ENCODE measurements around the gene AGBL5. TPM values are rescaled to one million over a fixed set of nuclear protein-coding genes. Genes with fewer than 3 reads are reported as not detected.
A peak's percentile ranks its signal among the peaks of the same experiment; 100 is the strongest.

The AGBL5 gene
- total RNA-seq, 4 donors from 2014 or later = 6.8 to 14.4 (median 10.3) TPM

DNA sequence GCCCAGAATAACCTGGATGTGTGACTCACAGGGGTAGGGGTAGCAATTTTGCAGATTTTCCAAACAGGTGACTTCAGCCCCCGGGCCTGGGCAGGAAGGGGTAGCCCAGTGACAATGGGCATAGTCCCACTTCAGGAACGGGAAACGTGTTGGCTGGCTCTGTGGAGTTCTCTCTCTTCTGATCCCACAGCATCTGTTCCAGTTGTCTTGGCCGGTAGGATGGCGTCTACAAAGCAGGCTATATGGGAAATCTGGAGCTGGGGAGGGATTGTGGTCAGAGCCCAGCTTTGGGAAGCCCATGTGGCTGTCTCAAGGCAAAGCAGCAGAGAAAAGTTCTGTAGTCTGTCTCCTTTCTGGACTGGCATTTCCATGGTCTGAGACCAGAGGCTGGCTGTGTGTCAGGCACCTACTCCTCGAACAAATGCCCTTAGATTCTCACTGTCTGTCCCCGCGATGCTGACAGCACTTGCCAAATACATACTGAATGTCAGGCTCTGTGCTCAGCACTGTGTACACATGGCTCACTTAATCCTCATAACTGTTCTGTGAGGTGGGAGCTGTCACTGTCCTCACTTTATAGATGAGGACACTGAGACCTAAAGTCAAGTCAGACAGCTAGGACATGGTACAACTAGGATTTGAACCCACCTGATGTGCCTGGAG lies 36.6 kb upstream of the AGBL5 start:
- DNase-seq (ENCODE audit: low spot score) (no peak), ATAC-seq (ENCODE audit: low FRiP score) (no peak)
- TF ChIP-seq, protein P1, sequence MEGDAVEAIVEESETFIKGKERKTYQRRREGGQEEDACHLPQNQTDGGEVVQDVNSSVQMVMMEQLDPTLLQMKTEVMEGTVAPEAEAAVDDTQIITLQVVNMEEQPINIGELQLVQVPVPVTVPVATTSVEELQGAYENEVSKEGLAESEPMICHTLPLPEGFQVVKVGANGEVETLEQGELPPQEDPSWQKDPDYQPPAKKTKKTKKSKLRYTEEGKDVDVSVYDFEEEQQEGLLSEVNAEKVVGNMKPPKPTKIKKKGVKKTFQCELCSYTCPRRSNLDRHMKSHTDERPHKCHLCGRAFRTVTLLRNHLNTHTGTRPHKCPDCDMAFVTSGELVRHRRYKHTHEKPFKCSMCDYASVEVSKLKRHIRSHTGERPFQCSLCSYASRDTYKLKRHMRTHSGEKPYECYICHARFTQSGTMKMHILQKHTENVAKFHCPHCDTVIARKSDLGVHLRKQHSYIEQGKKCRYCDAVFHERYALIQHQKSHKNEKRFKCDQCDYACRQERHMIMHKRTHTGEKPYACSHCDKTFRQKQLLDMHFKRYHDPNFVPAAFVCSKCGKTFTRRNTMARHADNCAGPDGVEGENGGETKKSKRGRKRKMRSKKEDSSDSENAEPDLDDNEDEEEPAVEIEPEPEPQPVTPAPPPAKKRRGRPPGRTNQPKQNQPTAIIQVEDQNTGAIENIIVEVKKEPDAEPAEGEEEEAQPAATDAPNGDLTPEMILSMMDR (IDR thresholded peaks at IDR 0.05) = no peak

GRCh38 chr2:27016801-27017325 lies 34.6 kb upstream of the AGBL5 start:
- TF ChIP-seq, protein P1 (IDR thresholded peaks at IDR 0.05) = peak in 1 of 3 donors; percentile 48
- ATAC-seq (ENCODE audit: low FRiP score) = no peak
- DNase-seq (ENCODE audit: low spot score) = peak; percentile 40

- no peak for DNase-seq (ENCODE audit: low spot score)
- TF ChIP-seq, protein P1 (IDR thresholded peaks at IDR 0.05) = no peak
- no peak for ATAC-seq (ENCODE audit: low FRiP score)
These were observed 33.3 kb upstream of the AGBL5 start for GRCh38 chr2:27018142-27018541.

DNA sequence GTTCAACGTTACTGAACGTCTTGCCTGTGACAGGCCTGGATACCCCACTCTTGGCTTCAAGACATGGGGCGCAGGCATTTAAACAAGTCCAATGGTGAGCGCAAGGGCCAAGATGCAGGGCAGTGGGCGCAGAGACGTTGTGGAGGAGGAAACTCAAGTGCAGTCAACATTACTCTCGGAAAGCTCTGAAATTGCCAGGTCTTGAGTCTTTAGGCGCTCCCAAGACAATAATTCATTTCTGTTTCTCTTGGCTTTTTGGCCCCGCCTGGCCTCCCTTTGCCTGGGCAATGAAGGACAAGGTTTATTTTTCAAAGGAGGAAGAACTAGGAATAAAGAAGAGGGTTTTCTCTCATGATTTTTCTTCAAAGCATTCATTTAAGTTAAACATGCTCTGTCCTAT lies 32.0 kb upstream of the AGBL5 start:
- ATAC-seq (ENCODE audit: low FRiP score) (no peak), DNase-seq (ENCODE audit: low spot score) (no peak)
- TF ChIP-seq, protein P1 (IDR thresholded peaks at IDR 0.05) = no peak

DNA sequence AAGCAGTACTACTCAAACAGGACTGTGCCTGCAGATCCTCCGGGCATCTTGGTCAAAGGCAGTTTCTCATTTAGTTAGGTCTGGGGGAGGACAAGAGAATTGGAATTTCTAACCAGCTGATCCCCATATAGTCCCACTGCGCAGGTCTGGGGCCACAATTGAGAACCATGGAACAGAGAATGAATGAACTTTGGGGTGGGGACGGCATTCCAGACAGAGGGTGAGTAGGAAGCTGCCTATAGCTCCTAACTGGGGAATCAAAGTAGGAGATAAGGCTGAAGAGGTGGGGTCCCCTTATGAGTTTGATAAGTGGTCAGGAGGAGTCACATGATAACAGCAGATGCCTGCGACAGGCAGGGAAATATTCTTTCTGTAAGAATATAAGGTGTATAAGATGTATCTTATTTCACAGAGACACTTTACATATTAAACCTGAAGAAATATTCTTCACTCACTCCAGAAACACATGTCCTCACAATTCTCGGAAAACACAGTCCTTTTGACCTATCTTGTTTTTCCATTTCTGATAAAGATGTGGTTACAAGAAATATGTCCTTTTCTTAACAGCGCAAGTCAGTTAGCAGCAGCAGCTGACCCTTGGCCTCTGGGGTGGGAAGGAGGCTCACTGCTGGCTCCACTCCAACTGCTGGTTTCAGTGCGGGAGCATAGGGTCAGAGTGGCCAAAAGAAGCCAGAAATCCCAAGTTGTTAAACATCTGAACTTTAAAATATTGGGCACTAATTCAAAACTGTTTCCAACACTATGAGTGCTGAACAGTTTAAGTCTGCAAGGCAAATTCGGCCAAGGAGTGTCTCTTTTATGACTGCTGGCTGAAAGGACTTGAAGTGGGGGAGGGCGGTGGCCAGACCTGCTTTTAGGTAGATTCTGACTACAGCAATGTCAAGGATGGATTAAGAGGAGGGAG lies 31.3 kb upstream of the AGBL5 start:
- TF ChIP-seq, protein P1 (IDR thresholded peaks at IDR 0.05) = no peak
- DNase-seq (ENCODE audit: low spot score) (no peak), ATAC-seq (ENCODE audit: low FRiP score) (peak; percentile 42)

DNA sequence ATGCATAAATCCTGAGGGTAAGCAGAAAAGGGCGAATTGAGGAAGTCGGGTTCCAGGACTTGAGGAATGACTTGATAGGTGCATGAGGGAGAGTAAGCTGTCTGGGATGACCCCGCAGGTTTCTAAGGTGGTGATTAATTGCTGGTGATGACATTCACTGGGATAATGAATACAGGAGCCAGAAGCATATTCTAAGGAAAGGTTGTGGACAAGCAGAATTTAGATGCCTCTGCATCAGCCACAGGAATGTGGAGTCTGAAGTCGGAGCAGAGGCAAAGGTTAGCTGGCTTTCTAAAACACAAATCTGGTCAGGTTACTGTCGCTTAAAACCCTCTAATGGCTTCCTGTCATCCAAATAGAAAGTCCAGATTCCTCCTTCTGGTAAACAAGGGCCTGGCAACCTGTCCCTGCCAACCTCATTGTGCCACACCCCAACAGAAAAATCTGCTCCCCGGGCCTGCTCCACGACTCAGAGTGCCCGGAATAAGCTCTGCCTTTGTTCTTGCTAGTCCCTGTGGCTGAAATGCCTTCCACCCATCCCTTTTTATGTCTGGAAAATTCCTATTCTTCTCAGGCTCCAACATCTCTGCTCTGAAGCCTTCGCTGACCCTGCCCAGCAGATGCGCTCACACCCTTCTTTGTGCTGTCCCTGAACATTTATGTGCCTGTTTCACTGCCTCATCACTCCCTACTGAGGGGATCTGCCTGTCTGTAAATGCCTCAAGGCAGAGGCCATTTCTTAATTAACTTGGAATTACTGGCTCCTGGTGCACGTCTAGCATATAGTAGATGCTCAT lies 30.0 kb upstream of the AGBL5 start:
- TF ChIP-seq, protein P1 (IDR thresholded peaks at IDR 0.05) = no peak
- DNase-seq (ENCODE audit: low spot score) (no peak), ATAC-seq (ENCODE audit: low FRiP score) (no peak)

All from omental fat pad (tissue), 4 donors.